Fibroblast of the aortic adventitia (primary cell): ENCODE results near the gene PTPRU. TPM values are rescaled to one million over a fixed set of nuclear protein-coding genes. Genes with fewer than 3 reads are reported as not detected.

Experiments
- DNase-seq: peaks from one replicate; pipeline ENCODE4 v3.0.0-alpha.2; 2010; ENCODE audit warnings: low read depth
- H3K4me3 ChIP-seq: 2 replicates; pipeline ENCODE4 v1.5.1; 2011; ENCODE audit warnings: low read depth, mild to moderate bottlenecking, control low read depth, low read length, moderate library complexity
- CTCF ChIP-seq: IDR thresholded peaks from 2 replicates; pipeline ENCODE4 v1.5.1; 2011; ENCODE audit warnings: mild to moderate bottlenecking, low read length, control low read depth, inconsistent platforms; ENCODE audit not compliant: insufficient read depth
- total RNA-seq: library from RNA; depleted of rRNA; stranded (reverse); fragments of >200 nt; gene quantifications from 2 replicates; pipeline ENCODE4 v1.2.3, GENCODE V29; 2012; ENCODE audit warnings: low replicate concordance

The PTPRU gene
- total RNA-seq, 1 donor, result 25.8 TPM

- no peak for TF ChIP-seq CTCF
Observed at GRCh38 chr1:29243023-29243870, 6.9 kb downstream of the PTPRU start.

GRCh38 chr1:29243871-29244200 is 7.5 kb downstream of the PTPRU start:
- TF ChIP-seq CTCF, result no peak
- H3K4me3 ChIP-seq, result no peak overlapping the region
- peak; percentile 32 for DNase-seq

More at GRCh38 chr1:29243023-29243870, 6.9 kb downstream of the PTPRU start:
- DNase-seq, result no peak
- no peak overlapping the region for H3K4me3 ChIP-seq

GRCh38 chr1:29245261-29245660 is 8.9 kb downstream of the PTPRU start:
- H3K4me3 ChIP-seq, result no peak overlapping the region
- TF ChIP-seq CTCF, result no peak
- DNase-seq, result no peak

GRCh38 chr1:29245876-29246275 is 9.6 kb downstream of the PTPRU start:
- peak; percentile 42 for TF ChIP-seq CTCF
- no peak overlapping the region for H3K4me3 ChIP-seq
- DNase-seq, result peak; percentile 52

GRCh38 chr1:29247044-29247443 is 10.7 kb downstream of the PTPRU start:
- DNase-seq, result no peak
- no peak overlapping the region for H3K4me3 ChIP-seq
- no peak for TF ChIP-seq CTCF

- H3K4me3 ChIP-seq, result no peak overlapping the region
- no peak for TF ChIP-seq CTCF
- DNase-seq, result no peak
Observed at GRCh38 chr1:29247571-29248273, 11.4 kb downstream of the PTPRU start.
